Right atrium auricular region (tissue), 2 donors: ENCODE data around the gene UBE2K. TPM values are rescaled to one million over a fixed set of nuclear protein-coding genes. Genes with fewer than 3 reads are reported as not detected.
"Not testable (repeated sequence)": the region's sequence is repeated elsewhere in the genome, so short reads cannot be mapped to it uniquely, and the experiment has no call there.

Experiments
- DNase-seq: peaks from one replicate; pipeline ENCODE4 v3.0.0-alpha.2; 2019; ENCODE audit warnings: low spot score
- H3K27ac ChIP-seq, 2 donors: fragments of 200-600 bp; sonication (generic); 1 replicate in 1 of 2; 2 replicates in 1 of 2; pipeline ENCODE4 v1.5.1; 2016 to 2019
- H3K27me3 ChIP-seq, 2 donors: fragments of 200-600 bp; sonication (generic); one replicate each; pipeline versions ENCODE4 v1.5.1 to v1.6.0; 2017 to 2019
- H3K36me3 ChIP-seq: fragments of 200-600 bp; sonication (generic); one replicate; pipeline ENCODE4 v1.5.1; 2016
- H3K4me1 ChIP-seq, 2 donors: fragments of 200-600 bp; sonication (generic); one replicate each; pipeline versions ENCODE4 v1.5.1 to v1.6.0; 2017 to 2019
- H3K4me3 ChIP-seq, 2 donors: fragments of 200-600 bp; sonication (generic); 1 replicate in 1 of 2; 2 replicates in 1 of 2; pipeline ENCODE4 v1.5.1; 2017 to 2019; ENCODE audit warnings: mild to moderate bottlenecking in 1 of 2, moderate library complexity in 1 of 2
- H3K9me3 ChIP-seq, 2 donors: fragments of 200-600 bp; sonication (generic); one replicate each; pipeline ENCODE4 v1.5.1; 2019
- CTCF ChIP-seq, 2 donors: fragments of 200-600 bp; sonication (generic); IDR thresholded peaks; one replicate each; pipeline ENCODE4 v1.5.1; 2019; ENCODE audit warnings: antibody characterized with exemption in 2 of 2
- total RNA-seq, 2 donors: library from RNA; depleted of rRNA; stranded (reverse); fragments of >200 nt; gene quantifications; one replicate each; pipeline ENCODE4 v1.1.0, GENCODE V29; 2016

Gene UBE2K
- total RNA-seq, 2 donors from 2014 or later: 16.7 to 23.8 TPM

- no peaks in the 10 kb centered on the region for H3K27me3 ChIP-seq
- H3K36me3 ChIP-seq: peaks cover 34% of the 10 kb centered on the region
- H3K4me3 ChIP-seq: no peak overlapping the region
- DNase-seq: no peak
- TF ChIP-seq CTCF (IDR thresholded peaks at IDR 0.05): no peak
- H3K9me3 ChIP-seq: no peaks in the 10 kb centered on the region
- H3K27ac ChIP-seq: no peak overlapping the region
- H3K4me1 ChIP-seq: no peaks in the 10 kb centered on the region
These were observed 73.2 kb downstream of the UBE2K start for GRCh38 chr4:39770969-39771724.

- not testable (repeated sequence) for H3K27ac ChIP-seq, H3K4me1 ChIP-seq, H3K9me3 ChIP-seq, H3K27me3 ChIP-seq, H3K4me3 ChIP-seq, DNase-seq
- peaks cover 19% of the 10 kb centered on the region for H3K36me3 ChIP-seq
These were observed 84.1 kb downstream of the UBE2K start for GRCh38 chr4:39781988-39782387.

DNA sequence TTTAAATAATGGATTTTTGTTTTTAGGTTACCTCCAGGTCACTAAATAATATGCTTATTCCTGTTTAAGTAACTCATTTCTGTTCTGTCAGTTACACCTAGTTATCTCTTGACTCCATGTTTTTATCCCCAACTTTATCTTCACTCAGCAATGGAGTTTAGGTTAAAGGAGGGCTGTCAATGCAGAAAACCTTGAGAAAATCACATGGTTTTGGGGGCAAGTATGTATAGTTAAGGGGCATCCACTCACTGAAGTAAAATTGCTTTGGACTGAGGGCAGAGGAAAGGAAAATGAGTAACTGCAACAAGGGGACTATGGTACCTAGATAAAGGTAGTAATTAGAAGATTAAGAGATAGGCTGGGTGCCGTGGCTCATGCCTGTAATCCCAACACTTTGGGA lies 87.1 kb downstream of the UBE2K start:
- Histone ChIP-seq H3K9me3 (no peaks in the 10 kb centered on the region), H3K4me3 (no peak overlapping the region), H3K27me3 (no peaks in the 10 kb centered on the region), H3K4me1 (no peaks in the 10 kb centered on the region), H3K27ac (no peak overlapping the region), H3K36me3 (no peaks in the 10 kb centered on the region)
- DNase-seq: no peak
- no peak for TF ChIP-seq CTCF (IDR thresholded peaks at IDR 0.05)

DNA sequence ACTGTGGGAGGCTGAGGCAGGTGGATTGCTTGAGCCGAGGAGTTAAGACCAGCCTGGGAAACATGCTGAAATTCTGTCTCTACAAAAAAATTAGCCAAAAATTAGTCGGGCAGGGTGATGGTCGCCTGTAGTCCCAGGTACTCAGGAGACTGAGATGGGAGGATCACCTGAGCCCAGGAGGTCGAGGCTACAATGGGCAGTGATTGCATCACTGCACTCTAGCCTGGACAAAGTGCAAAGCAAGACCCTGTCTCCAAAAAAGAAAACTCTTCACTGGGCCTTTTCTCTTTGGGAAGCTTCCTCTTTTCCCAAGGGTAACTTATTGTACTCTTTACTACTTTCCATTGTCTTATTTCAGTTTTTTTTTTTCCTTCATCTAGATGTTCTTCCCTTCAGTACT lies 88.9 kb downstream of the UBE2K start:
- Histone ChIP-seq H3K36me3 (no peaks in the 10 kb centered on the region), H3K27ac (no peak overlapping the region), H3K4me1 (no peaks in the 10 kb centered on the region), H3K4me3 (no peak overlapping the region), H3K9me3 (no peaks in the 10 kb centered on the region), H3K27me3 (no peaks in the 10 kb centered on the region)
- no peak for TF ChIP-seq CTCF (IDR thresholded peaks at IDR 0.05)
- DNase-seq: no peak

DNA sequence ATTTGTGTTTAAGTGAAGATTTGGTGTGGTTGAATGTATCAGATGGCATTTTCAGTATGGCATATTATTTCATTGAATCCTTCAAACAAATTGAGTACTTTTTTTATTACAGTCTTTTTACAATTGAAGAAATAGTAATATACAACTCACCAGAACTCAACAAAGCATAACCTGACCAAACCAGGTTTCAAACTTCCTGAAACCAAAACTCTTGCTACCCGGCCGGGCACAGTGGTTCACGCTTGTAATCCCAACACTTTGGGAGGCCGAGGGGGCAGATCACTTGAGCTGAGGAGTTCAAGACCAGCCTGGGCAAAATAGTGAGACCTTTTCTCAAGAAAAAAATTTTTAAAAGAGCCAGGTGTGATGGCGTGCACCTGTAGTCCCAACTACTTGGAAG lies 94.2 kb downstream of the UBE2K start:
- no peaks in the 10 kb centered on the region for H3K4me1 ChIP-seq
- no peak overlapping the region for H3K27ac ChIP-seq
- H3K36me3 ChIP-seq: no peaks in the 10 kb centered on the region
- H3K27me3 ChIP-seq: no peaks in the 10 kb centered on the region
- H3K4me3 ChIP-seq: no peak overlapping the region
- no peak for DNase-seq
- no peaks in the 10 kb centered on the region for H3K9me3 ChIP-seq
- TF ChIP-seq CTCF (IDR thresholded peaks at IDR 0.05): no peak

GRCh38 chr4:39792529-39792928 lies 94.6 kb downstream of the UBE2K start:
- no peak overlapping the region for H3K4me3 ChIP-seq
- TF ChIP-seq CTCF (IDR thresholded peaks at IDR 0.05): no peak
- H3K27ac ChIP-seq: no peak overlapping the region
- H3K27me3 ChIP-seq: no peaks in the 10 kb centered on the region
- no peaks in the 10 kb centered on the region for H3K9me3 ChIP-seq
- H3K36me3 ChIP-seq: no peaks in the 10 kb centered on the region
- no peaks in the 10 kb centered on the region for H3K4me1 ChIP-seq
- no peak for DNase-seq

DNA sequence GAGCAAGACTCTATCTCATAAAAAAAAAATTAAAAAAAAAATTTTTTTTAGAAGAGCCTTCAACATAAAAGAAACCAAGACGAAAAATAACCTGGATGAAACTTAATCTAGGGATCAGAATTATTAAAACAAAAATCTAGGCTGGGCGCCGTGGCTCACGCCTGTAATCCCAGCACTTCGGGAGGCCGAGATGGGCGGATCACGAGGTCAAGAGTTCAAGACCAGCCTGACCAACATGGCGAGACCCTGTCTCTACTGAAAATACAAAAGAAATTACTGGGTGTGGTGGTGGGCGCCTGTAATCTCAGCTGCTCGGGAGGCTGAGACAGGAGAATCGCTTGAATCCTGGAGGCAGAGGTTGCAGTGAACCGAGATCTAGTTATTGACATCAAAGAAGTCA lies 95.0 kb downstream of the UBE2K start:
- H3K4me3 ChIP-seq, H3K9me3 ChIP-seq, DNase-seq, H3K4me1 ChIP-seq, H3K27ac ChIP-seq, H3K27me3 ChIP-seq, H3K36me3 ChIP-seq: not testable (repeated sequence)
